ENCODE data around the gene TTLL11.

TTLL11 gene

DNA sequence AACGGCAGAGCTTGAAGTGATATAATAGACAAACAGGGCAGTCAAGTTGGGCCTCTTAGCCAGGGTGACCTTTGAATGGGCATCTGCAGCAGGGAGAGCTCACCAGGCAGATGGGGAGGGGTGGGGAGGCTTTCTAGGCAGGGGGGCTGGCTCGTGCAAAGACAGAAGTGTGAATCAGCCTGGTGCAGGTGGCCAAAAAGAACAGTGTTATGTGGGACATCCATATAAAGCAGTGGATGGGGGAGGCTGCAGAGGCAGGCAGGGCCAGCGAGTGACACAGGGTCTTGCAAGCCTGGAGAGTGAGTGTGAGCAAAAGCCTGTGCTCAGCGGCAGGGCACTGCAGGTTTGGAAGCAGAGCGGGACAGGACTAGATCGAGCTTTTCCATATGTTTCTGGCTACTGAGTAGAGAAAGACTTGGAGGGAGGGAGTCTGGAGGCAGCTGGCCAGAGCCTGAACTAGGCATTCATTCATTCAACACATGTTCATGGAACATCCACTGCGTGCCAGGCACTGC is 14.2 kb upstream of the TTLL11 start:
- no peak for DNase-seq

DNA sequence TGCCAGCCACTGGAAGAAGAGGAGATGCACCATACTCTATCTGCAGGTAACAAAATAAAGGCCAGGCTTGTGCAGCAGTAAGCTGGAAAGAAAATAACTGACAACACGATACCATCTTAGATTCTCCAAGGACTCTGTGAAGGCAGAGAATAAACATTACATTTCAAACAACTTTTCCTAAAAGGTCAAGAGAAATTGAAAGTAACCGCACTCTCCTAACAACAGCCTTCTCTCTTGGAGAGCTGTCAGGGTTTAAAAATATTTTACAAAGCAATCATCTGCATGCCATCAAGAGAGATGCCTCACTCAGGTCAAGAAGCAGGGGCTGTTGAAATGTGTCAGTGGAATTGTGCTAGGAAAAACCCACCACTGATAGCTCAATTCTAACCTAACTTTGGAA is 13.5 kb upstream of the TTLL11 start:
- no peak for DNase-seq

DNA sequence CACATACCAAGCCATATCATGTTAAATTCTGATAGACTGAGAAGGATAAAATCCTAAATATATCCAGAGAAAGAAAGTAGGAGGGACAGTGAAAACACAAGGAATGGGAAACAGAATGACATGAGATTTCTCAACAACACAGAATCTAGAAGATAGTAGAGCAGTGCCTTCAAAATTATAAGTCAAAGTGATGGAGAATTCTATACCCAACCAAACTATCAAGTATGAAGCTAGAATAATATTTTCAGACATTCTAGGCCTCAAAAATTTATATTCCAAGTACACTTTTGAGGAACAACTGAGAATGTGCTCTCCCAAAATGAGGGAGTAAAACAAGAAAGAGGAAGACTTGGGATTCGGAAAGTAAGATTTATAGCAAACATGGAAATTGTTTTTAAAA is 10.9 kb upstream of the TTLL11 start:
- DNase-seq, result no peak

DNA sequence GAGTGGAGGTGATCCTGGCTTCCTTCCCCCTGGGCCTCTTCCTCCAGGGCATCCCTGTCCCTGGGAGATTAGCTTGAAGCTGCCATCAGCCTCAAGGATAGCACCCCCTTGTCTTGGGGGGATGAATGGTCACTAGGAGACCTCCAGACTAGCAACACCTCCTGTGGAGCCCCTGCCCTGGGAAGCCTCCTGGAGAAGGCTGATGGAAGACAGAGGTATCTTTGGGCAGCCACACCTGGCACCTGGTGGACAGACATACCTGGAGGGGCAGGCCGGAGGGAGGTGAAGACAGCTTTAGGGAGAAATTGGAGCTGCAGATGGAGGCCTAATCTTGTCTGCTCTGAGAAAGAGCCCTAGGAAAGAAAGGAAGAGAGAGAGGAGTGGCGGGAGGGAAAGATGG is 9.0 kb upstream of the TTLL11 start:
- DNase-seq, result no peak

DNA sequence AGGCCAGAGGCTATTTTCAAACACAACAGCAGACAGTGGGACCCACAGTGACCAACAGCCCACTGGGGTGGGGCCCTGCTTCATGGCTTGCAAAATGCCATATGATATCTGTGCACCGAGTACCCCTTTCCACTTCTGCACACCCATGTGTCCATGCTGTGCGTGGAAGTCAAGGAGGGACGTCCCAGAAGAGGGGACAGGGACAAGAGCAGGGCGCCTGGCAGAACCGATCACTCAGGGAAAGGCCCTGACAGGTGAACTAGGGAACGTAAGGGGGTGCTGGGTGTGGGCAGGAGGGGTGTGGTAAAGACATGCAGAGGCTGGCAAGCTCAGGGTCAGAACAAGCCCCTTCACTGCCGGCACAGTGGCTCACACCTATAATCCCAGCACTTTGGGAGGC is 7.6 kb upstream of the TTLL11 start:
- DNase-seq, result no peak

DNA sequence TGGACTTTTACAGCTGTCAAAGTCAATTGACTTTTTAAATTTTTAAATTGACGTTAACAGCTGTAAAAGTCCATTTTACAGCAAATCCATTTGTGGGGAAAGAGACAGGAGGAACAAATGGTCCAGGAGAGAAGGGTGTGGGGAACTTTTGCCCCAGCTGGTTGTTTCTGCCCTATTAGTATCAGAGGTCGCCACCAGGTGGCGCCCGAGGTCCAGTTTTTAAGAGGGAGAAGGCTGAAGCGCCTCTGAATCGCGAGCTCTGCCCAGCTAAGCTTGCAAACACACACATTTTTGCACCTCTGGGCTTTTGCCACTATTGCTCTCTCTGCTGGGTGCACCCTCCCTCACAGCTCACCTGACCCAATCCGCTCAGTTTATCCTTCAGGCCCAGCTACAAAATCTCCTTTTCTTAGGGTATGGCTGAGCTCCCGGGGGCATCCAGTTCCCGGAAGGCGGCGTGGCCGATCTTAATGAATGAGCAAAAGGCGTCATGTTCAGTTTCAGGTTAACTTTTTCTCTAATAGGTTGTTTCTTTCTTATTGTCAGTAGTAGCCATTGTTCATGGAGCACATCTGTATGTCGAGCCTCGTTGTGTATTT is 6.3 kb upstream of the TTLL11 start:
- peak; percentile 73 for DNase-seq

DNA sequence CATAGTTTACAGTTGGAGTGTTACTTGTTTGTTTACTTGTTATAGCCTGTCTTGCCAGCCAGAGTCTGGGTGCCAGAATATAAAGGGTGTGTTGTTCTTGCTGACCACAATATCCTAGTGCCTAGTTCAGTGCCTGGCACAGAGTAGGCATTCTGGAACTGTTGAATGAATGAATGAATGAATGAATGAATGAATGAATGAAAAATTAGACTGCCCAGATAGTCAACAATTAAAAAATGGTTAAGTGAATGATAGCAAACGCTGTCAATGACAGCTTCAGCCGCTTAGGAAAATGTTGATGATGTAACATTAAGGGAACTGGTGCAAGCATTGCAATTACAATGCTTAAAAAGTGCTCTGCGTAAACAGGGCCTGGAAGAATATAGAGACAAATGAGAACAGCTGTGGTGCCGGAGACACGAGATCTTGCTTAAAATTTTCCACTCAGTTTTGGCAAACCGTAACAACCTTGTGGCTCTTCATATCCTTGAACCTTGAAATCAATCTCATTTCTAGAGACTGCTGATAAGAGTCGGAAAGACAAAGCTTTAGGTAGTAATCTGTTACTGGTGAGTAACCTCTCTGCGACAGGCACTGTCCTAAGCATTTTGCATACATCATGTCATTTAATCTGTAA is 4.7 kb upstream of the TTLL11 start:
- no peak for DNase-seq

DNA sequence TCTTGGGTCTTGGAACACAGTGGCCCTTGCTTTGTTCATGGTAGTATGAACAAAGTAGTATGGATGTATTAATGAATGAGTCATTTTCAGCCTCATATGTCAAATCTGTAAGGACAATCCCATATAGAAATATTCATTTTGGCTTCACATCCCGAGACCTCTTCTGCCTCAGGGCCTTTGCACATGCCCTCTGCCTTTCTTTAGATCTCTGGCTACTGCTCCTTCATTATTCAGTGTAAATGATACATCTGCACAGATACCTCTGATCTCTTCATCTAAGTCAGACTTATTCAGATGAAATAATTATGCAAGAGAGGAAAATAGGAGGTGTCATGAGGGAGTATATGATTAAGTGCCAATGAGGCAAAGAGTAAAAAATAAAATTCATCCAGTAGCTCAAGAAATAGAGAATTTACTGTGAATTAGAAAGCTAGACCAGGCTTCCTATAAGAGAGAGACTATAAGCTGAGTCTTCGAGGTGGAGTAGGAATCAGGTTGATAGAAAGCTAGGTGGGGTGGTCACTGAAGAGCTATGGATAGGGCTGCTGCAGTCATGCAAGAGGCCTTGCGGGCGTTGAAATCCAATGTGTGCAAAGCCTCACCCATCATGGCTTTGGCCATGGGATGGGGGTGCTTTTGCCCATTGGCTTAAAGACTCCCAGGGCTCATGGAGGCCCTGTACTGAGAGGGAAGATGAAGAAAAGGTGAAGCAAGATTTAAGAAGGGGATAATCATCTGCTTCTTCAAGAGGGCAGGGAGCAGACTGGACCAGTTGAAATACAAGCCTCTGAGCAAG is 3.7 kb upstream of the TTLL11 start:
- no peak for DNase-seq

DNA sequence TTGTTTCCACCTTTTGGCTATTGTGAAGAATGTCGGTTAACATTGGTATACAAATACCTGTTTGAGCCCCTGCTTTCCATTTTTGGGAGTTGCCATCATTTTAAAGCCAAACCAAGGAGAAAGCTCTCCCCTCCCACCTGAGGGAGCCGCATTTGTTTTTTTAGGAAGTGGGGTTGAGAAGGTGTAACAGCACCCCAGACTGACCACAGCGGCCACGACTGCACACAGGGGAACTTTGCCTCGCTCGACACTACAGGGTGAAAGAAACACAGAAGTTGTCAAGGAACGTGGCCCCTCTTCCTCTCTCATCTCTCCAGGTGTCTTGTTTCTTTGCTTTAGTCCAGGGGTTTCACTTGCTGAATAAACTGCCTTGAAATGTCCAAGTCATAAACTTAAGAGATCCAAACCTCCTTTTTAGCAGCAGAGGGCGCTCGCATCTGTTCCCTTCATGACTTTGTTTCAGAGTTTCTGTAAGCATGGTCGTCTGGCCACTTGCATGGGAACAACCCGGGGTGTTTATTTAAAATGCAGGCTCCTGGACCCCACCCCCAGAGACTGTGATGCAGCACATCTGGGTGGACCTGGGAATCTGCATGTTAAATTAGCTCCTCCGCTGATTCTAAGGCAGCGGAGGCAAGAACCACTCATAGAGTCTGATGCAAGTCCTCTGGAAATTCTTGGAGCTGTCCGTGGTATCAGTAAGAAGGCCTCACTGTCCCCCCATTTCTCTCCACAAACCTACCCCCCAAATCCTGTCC is 2.1 kb upstream of the TTLL11 start:
- DNase-seq, result peak; percentile 28

DNA sequence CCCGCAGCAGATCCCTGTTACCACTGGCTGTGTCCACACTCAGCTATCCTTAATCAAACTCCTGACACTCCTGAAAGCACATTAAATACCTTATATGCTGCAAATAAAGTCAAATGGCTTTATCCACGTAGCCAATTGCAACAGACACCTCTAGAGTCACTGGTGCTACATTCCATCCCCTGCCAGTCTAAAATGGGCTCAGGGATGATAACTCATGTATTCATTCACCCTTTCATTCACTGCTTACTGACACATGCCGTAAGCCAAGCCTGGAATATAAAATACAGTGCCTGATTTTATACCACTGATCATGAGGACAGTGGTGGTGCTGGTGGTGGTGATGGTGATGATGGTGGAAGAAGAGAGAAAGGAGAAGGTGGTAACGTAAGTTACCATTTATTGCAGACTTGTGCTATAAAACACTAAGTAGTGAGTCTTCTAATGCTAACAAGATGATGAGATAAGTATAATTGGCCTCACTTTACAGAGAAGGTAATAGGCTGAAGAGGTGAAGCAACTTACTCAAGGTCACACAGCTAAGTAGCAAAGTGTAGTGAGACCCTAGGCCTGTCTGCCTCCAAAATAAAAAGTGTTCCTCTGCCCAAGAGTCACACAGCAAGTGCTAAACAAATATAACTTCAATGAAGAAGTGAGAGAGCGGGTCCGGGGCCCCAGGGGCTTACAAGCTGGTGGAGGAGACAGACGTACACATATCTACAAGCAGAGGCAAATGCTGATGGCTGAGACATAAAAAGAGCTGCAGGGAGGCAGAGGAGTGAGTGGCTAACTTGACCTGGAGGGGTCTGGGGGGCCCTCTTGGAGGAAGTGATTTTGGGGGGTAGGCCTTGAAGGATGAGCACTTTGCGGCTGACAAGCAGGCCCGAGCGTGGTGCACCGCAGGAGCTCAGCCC is 1.2 kb downstream of the TTLL11 start:
- DNase-seq, result no peak

DNA sequence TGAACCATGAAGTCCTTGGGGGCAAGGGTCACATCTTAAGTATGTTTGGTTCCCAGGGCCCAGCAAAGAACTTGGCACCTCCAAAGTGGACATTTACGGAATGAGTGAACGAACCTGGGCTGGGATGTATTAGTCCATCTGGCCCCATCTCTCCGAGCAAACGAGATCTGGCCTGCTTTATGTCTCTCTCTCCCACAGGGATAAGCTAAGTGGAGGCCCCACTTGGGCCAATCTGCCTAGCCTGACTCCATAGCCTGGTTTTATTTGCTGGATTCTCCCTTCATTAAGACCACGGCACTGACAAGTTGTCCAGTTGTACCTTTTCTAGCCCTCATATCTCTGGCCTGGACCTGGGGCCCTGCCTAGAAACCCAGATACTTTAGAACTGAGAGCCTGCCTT is 2.1 kb downstream of the TTLL11 start:
- no peak for DNase-seq

DNA sequence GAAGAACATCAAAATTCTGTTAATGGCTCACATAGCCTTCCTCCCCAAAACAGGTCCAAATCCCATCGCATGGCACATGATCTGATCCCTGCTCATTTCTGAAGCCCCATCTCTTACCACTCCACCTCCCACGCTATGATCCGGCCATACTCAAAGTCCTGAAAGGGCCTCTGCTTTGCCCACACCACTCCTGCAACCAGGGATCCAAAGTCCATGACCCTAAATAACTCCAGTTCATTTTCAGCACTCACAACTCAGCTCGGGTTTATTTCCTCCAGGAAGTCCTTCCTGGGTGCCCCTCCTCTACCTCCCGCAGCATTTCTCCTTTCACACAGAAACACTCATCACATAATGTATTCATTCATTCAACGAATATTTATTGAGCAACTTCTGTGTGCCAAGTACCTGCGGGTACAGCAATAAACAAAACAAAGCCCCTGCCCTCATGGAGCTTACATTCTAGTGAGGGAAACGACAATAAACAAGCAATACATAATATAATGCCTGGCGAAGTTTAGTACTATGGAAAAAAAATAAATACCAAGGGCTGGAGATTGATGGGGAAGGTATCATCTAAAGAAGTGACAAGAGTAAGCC is 2.7 kb downstream of the TTLL11 start:
- DNase-seq, result no peak

DNA sequence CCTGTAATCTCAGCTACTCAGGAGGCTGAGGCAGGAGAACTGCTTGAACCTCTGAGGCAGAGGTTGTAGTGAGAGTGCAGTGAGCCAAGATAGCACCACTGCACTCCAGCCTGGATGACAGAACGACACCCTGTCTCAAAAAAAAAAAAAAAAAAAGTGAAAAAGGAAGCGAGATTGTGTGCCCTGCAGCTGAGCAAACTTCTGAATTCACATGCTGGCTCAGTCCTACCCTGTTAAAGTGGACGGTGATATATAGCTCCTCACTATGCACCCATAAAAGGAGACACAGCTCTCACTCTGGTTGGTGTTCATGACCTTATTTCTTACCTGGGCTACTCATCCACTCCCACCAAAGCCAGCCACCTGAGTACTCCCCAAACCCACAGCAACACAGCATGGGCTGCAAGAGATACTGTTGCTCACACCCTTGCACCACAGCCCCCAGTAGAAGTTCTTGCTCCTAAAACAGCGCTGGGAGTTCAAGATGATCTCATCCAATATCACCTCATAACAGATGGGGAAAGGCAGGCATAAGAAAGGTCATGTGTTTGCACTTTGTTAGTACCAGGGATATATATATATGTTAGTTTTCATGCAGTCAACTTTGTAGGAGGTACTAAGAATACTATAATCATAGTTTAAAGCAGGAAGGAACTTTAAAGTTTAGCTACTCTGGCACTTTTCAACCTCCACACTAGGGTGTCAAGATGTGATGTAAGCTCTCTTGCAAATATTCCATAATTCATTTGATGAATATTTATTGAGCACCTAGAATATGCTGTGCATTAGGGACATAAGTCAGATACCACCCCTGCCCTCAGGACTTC is 4.0 kb downstream of the TTLL11 start:
- DNase-seq, result no peak

DNA sequence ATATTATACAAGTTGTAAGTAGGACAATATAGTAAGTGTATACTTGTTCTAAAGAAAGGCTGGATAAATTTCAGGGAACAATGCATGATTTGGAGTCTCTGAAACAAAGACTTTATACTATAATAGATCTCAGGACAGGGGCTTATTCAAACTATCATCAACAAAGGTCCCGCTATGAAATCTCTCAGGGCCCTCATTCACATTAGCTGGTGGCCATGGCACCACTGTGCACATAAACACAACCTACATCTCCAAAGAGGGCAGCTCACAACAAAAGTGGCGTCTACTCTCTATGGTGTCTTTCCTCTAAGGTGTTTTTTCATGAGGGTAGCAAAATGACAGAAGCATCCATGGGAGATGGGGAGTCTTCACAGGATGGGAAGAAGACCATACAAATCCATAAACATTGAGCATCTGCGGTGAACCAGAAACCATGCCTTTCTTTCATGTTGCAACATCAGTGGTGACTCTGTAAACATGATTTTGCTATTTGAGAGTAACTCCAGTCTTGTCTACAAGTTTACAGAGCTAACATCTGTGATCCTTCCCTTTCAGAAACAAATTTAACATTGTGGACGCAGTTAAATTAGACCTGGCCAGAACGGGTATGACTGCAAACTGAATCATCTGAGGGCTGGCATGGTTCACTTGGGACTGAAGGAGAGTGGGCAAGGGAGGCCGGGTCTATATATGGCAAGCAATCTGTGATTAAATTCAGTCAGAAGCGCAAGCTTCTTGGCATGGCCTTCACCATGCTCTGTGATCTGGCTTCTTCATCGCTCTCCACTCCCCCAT is 5.5 kb downstream of the TTLL11 start:
- no peak for DNase-seq

DNA sequence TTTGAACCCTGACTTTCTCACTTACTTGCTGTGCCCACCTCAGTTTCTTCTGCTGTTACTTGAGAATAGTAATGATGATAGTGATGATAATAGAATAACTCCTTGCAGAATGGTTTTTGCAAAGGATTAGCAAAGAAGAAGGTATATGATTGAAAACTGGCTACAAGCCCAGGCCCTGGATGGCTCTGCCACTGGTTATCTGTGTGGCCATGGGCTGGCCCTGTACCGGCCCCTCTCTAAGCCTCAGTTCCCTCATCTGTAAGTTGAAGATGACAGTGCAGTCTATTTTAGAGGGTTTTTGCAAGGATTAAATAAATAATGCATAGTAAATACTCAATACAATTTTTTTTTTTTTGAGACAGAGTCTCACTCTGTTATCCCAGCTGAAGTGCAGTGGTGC is 6.2 kb downstream of the TTLL11 start:
- DNase-seq, result no peak

DNA sequence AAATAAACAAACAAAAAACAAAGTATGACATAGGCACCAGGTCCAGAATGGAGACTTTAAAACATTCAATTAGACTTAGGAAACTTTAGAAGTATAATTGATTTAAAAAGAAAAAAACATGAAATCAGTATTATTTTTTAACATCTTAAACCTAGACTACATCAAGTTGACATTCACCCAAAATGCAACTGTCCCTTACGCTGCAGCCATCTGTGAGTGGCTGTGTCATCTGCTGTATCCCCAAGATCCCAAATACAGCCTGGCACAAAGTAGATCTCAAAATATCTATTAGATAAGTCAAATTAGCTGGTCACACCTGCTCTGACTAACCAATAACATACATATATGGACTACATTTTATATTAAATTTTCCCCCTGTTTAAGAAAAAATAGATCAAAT is 7.8 kb downstream of the TTLL11 start:
- DNase-seq, result no peak

DNA sequence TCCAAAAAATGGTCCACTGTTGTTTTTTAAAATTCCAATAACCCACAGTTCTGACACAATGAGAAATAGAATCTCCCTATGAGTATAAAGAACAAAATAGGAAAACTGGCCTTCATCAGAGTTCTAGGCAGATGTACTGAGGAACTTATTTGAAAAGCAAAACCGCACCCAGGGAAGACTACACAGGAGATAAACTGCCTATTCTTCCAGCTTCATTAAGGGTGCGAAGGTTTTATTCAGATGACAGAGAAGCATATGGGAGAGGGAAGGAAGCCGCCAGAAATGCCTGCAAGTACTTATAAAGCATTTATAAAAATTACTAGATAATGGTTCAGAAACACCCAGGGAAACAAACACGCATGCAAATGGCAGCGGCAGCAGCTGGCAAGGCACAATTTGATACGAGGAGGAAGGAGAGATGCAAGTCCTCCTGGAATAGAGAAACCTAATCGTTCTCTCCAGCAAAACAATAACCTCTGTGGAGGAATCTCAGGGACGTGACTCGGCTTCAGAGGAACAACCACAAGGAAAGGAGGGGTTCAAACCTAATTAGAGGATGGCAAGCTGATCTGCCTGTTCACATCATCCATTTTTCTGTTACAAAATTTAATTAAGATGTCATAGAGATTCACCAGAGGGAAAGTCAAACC is 9.0 kb downstream of the TTLL11 start:
- no peak for DNase-seq

DNA sequence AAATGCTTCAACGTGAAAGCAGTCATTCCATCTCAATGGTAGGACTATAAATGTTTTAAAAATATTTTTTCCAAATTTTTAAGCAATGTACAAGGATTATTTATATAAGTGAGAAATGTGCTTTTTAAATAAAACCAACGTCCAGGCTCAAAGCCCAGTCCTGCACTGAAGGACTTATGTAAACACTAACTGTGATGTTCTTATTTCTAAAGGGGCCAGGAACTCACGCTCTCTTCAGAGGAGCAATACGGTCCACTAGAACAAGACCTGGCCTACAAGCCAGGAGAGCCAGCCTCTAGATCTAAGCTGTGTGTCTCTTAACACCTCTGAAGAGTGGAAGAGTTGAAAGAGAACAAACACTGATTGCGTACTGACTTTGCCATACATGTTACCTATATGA is 12.1 kb downstream of the TTLL11 start:
- no peak for DNase-seq

DNA sequence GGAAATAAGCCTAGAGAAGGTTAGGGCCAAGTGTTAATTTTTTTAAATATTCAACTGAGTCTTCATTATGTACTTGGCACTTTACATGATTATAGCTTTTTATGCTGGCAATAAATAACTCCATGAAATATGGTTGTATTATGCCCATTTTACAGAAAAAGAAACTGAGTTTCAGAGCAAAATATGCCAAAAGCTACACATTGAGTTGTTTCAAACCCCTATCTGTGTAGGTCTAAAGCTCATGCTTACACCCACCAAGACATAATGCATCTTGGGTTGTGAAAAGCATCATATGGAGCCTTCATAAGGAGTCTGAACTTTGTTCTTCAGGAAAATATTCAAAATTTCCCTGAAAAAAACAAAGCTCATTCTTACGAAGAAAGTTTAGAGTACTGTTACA is 14.6 kb downstream of the TTLL11 start:
- no peak for DNase-seq

DNA sequence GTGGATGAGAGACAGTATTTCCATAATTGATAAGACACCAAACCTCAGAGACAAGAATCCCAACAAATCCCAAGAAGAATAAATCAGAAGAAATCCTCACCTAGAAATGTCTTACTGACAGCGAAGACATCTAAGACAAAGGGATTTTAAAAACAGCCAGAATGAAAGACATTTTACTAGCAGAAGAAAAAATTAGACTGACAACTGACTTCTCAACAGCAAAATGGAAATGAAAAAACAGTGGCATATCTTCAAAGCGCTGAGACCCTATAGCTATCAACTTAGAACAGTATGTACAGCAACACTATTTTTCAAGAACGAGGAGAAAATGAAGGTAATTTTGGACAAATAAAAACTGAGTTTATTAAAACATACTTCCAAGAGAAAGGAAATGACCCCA is 16.3 kb downstream of the TTLL11 start:
- DNase-seq, result no peak

All from activated T-cell treated with anti-CD3 and anti-CD28 coated beads for 4 hours (primary cell).